Uterus (tissue), 4 donors: ENCODE data around the gene BLTP3A. TPM values are rescaled to one million over a fixed set of nuclear protein-coding genes. Genes with fewer than 3 reads are reported as not detected.

Source experiments
- DNase-seq, 2 donors: peaks; one replicate each; pipeline ENCODE4 v3.0.0-alpha.2; 2019 to 2020
- H3K27ac ChIP-seq, 2 donors: fragments of 200-600 bp; sonication (generic); 1 replicate in 1 of 2; 2 replicates in 1 of 2; pipeline ENCODE4 v1.5.1; 2016 to 2018
- H3K27me3 ChIP-seq, 2 donors: fragments of 200-600 bp; sonication (generic); one replicate each; pipeline ENCODE4 v1.5.1; 2018 to 2019; ENCODE audit warnings: control low read depth in 1 of 2
- H3K36me3 ChIP-seq, 2 donors: fragments of 200-600 bp; sonication (generic); one replicate each; pipeline ENCODE4 v1.5.1; 2019; ENCODE audit warnings: control low read depth in 1 of 2
- H3K4me1 ChIP-seq, 2 donors: fragments of 200-600 bp; sonication (generic); one replicate each; pipeline ENCODE4 v1.5.1; 2018 to 2019; ENCODE audit warnings: control low read depth in 1 of 2
- H3K4me3 ChIP-seq, 2 donors: fragments of 200-600 bp; sonication (generic); 1 replicate in 1 of 2; 2 replicates in 1 of 2; pipeline ENCODE4 v1.5.1; 2018 to 2019; ENCODE audit warnings: mild to moderate bottlenecking in 1 of 2
- H3K9me3 ChIP-seq, 2 donors: fragments of 200-600 bp; sonication (generic); one replicate each; pipeline ENCODE4 v1.5.1; 2019; ENCODE audit warnings: control low read depth in 1 of 2
- CTCF ChIP-seq, 4 experiments: fragments of 200-600 bp in 2 of 4; fragments of 450-650 bp in 2 of 4; sonication (generic) in 2 of 4; IDR thresholded peaks; one replicate each; pipeline ENCODE4 v1.5.1; 2016 to 2019; ENCODE audit warnings: antibody characterized with exemption in 4 of 4, mild to moderate bottlenecking in 2 of 4, moderate library complexity in 1 of 4
- POLR2A ChIP-seq, 2 donors: fragments of 450-650 bp; IDR thresholded peaks; one replicate each; pipeline ENCODE4 v1.6.1; 2016; ENCODE audit warnings: antibody characterized with exemption in 2 of 2, mild to moderate bottlenecking in 1 of 2, moderate library complexity in 1 of 2
- intact Hi-C: fragments of 100-400 bp; cut with DNase I; formaldehyde crosslinking; loops from one replicate; pipeline ENCODE4 v1.15.1; 2023; ENCODE audit warnings: low total_unique reads
- total RNA-seq, 4 donors: library from RNA; depleted of rRNA in 3 of 4; stranded (reverse); fragments of >200 nt in 3 of 4; gene quantifications; one replicate each; pipeline versions ENCODE4 v1.1.0 to v1.2.4, GENCODE V29; 2014 to 2023
- donor health status: DM: yes; HTN: yes; CAD: no.

Gene BLTP3A
- total RNA-seq, 4 donors from 2014 or later: 2.1 to 16.2 (median 6.6) TPM

- no peak for DNase-seq
- Histone ChIP-seq H3K36me3 (no peaks in the 10 kb centered on the region), H3K27ac (no peak overlapping the region), H3K27me3 (no peaks in the 10 kb centered on the region), H3K4me1 (no peaks in the 10 kb centered on the region), H3K9me3 (no peaks in the 10 kb centered on the region), H3K4me3 (no peak overlapping the region)
- no peak for TF ChIP-seq CTCF (IDR thresholded peaks at IDR 0.05)
- no peak for TF ChIP-seq POLR2A (IDR thresholded peaks at IDR 0.05)
- intact Hi-C loops: no loop called here
Measured at GRCh38 chr6:34829137-34829536, 37.3 kb downstream of the BLTP3A start.

- H3K27me3 ChIP-seq: no peaks in the 10 kb centered on the region
- intact Hi-C loops: no loop called here
- no peak for DNase-seq
- no peaks in the 10 kb centered on the region for H3K9me3 ChIP-seq
- H3K27ac ChIP-seq: no peak overlapping the region
- no peaks in the 10 kb centered on the region for H3K4me1 ChIP-seq
- TF ChIP-seq POLR2A (IDR thresholded peaks at IDR 0.05): no peak
- TF ChIP-seq CTCF (IDR thresholded peaks at IDR 0.05): no peak
- no peaks in the 10 kb centered on the region for H3K36me3 ChIP-seq
- H3K4me3 ChIP-seq: no peak overlapping the region
Measured at GRCh38 chr6:34832942-34833341, 41.1 kb downstream of the BLTP3A start.

- H3K4me1 ChIP-seq: no peaks in the 10 kb centered on the region
- H3K4me3 ChIP-seq: no peak overlapping the region
- no peak for DNase-seq
- no peaks in the 10 kb centered on the region for H3K27me3 ChIP-seq
- TF ChIP-seq CTCF (IDR thresholded peaks at IDR 0.05) (no peak), POLR2A (IDR thresholded peaks at IDR 0.05) (no peak)
- no peak overlapping the region for H3K27ac ChIP-seq
- no peaks in the 10 kb centered on the region for H3K36me3 ChIP-seq
- H3K9me3 ChIP-seq: no peaks in the 10 kb centered on the region
- intact Hi-C loops: no loop called here
Measured at GRCh38 chr6:34834789-34835518, 43.1 kb downstream of the BLTP3A start.

- Histone ChIP-seq H3K27ac (no peak overlapping the region), H3K4me3 (no peak overlapping the region), H3K9me3 (no peaks in the 10 kb centered on the region), H3K4me1 (no peaks in the 10 kb centered on the region), H3K36me3 (no peaks in the 10 kb centered on the region), H3K27me3 (no peaks in the 10 kb centered on the region)
- DNase-seq: no peak
- intact Hi-C loops: no loop called here
- TF ChIP-seq CTCF (IDR thresholded peaks at IDR 0.05) (no peak), POLR2A (IDR thresholded peaks at IDR 0.05) (no peak)
Measured at GRCh38 chr6:34836008-34836407, 44.1 kb downstream of the BLTP3A start.

GRCh38 chr6:34836451-34836850 lies 44.6 kb downstream of the BLTP3A start:
- DNase-seq: no peak
- no peak overlapping the region for H3K27ac ChIP-seq
- no peak overlapping the region for H3K4me3 ChIP-seq
- H3K27me3 ChIP-seq: no peaks in the 10 kb centered on the region
- TF ChIP-seq POLR2A (IDR thresholded peaks at IDR 0.05): no peak
- no peaks in the 10 kb centered on the region for H3K36me3 ChIP-seq
- no peaks in the 10 kb centered on the region for H3K4me1 ChIP-seq
- intact Hi-C loops: no loop called here
- H3K9me3 ChIP-seq: no peaks in the 10 kb centered on the region
